ENCODE measurements around the gene CGB8. TPM values are rescaled to one million over a fixed set of nuclear protein-coding genes. Genes with fewer than 3 reads are reported as not detected.

The CGB8 gene
- polyA plus RNA-seq, 2 of the 4 experiments (the other 2 are of a cell fraction): 0.63 to 2.7 TPM

DNA sequence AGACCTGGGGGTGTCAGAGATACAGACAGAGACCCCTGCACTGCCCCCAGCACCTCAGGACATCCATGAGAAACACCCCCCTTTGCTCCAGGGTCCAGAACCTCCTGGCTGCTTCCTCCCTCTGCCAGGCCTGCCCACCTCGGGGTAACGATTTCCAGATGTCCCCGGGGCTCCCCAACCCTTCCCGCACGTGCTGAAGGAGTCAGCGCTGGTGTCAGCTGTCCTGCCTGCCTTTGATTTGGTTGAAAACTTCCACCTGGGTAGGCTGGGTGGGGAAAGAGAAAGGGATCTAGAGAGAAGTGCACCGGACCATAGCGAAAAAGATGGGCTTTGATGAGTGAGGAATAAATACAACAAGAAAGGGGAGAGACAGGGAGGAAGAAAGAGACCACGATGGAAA is 10.1 kb upstream of the CGB8 start (continued):
- no peak for TF ChIP-seq EP300 (IDR thresholded peaks at IDR 0.05)
- TF ChIP-seq MAFK (IDR thresholded peaks at IDR 0.05; ENCODE audit: partially characterized antibody): no peak
- no peak for TF ChIP-seq FOSB (CRISPR knock-in tag; IDR thresholded peaks at IDR 0.05)
- TF ChIP-seq KDM1A (IDR thresholded peaks at IDR 0.05; ENCODE audit: low read depth): no peak
- no peak for TF ChIP-seq FOSL2 (IDR thresholded peaks at IDR 0.05)
- no peak for TF ChIP-seq FOSL2 (CRISPR knock-in tag; IDR thresholded peaks at IDR 0.05)

DNA sequence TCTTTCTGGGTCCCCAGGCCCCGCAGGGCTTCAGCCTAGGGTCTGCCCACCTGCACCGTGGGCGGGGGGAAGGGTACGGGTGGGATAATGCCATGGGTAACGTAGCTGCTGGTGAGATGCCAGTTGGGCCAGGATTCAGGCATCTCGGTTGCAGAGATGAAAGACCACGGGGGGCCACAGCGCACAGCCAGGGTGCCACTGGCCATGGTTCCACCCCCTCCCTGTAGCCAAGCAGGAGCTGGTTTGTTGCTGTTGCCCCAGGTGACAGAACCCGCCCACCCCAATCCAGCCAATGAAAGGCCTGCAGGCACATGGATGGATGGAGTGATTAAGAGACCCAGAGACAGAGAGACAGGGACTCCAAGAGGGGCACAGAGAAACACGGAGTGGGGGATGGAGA is 9.7 kb upstream of the CGB8 start:
- H3K9me3 ChIP-seq: no peaks in the 10 kb centered on the region
- ATAC-seq (peak in 1 of 2 experiments; percentile 39; a peak in 3 of 6 replicates), FAIRE-seq (no peak), DNase-seq (ENCODE audit: low read depth in 1 of 2, low spot score in 1 of 2) (peak in 1 of 2 experiments; percentile 56)
- no peak overlapping the region for H3K4me3 ChIP-seq
- CTCF ChIA-PET: interaction anchor here (1.0 to 7.3 kb wide), 7 partner anchors 14 to 150 kb away, joined by 3 to 96 read pairs (median 5); partner anchors contain the start of genes GYS1, KCNA7 and RUVBL2
- peaks cover 11% of the 10 kb centered on the region for H3K4me1 ChIP-seq
- H3K4me2 ChIP-seq: no peak overlapping the region
- TF ChIP-seq EHMT2 (IDR thresholded peaks at IDR 0.05; ENCODE audit: low read depth): no peak
- no peak for TF ChIP-seq TP53 (CRISPR knock-in tag; IDR thresholded peaks at IDR 0.05)
- no peak for TF ChIP-seq FOSL2 (IDR thresholded peaks at IDR 0.05)
- TF ChIP-seq FOSL2 (CRISPR knock-in tag; IDR thresholded peaks at IDR 0.05): no peak
- no peak for TF ChIP-seq ZNF302 (CRISPR knock-in tag; IDR thresholded peaks at IDR 0.05)
- TF ChIP-seq, protein P1, sequence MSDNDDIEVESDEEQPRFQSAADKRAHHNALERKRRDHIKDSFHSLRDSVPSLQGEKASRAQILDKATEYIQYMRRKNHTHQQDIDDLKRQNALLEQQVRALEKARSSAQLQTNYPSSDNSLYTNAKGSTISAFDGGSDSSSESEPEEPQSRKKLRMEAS (IDR thresholded peaks at IDR 0.05): no peak
- TF ChIP-seq HOXB5 (CRISPR knock-in tag; IDR thresholded peaks at IDR 0.05): no peak
- TF ChIP-seq JUNB (IDR thresholded peaks at IDR 0.05): no peak
- TF ChIP-seq HEYL (CRISPR knock-in tag; IDR thresholded peaks at IDR 0.05): no peak
- TF ChIP-seq HOXB13 (CRISPR knock-in tag; IDR thresholded peaks at IDR 0.05; ENCODE audit: low read depth): no peak
- TF ChIP-seq, protein P2, sequence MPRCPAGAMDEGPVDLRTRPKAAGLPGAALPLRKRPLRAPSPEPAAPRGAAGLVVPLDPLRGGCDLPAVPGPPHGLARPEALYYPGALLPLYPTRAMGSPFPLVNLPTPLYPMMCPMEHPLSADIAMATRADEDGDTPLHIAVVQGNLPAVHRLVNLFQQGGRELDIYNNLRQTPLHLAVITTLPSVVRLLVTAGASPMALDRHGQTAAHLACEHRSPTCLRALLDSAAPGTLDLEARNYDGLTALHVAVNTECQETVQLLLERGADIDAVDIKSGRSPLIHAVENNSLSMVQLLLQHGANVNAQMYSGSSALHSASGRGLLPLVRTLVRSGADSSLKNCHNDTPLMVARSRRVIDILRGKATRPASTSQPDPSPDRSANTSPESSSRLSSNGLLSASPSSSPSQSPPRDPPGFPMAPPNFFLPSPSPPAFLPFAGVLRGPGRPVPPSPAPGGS (IDR thresholded peaks at IDR 0.05): no peak
- 81% methylated on average over 10 of the region's 10 CpGs for WGBS (ENCODE audit: missing lambda C conversion rate)
- H3K27ac ChIP-seq: no peak overlapping the region
- POLR2A ChIA-PET: interaction anchor here (1.5 kb wide), 1 partner anchor 39 kb away, joined by 4 read pairs; no protein-coding TSS in a partner anchor

DNA sequence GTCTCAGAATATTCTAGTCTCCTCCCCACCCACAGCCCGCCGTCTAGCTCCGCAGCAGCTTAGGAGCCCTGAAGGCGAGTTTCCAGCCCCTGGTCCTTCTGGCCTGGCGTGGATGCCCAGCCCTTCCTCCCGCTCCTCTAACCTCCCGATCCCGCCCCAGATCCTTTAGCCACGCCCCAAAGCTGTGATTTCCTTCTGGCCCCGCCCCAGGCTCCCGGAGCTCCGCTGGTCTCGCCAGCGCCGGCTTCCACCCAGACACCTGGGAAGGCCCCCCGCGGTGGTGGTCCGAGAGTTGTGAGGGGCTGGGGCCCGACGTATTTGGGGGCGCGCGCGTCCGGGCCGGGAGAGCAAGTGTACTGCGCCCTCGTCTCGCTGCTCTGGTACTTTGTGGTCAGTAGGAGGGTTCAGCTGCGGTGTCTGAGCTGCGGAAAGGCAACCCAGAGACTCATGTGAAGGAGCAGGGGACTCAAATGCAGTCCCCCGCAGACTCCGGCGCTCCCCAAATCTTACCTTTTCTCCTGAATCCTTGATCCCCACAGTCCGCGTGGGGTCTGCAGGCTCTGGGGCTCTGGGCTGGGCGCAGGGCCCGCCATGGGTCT is 8.8 kb upstream of the CGB8 start, which contains the start of gene CGB7:
CGB7 (minus strand) TSS at position 114 of the 599 bp plus-strand sequence. CDS start 2,374 bp downstream, outside the sequence.
- H3K4me1 ChIP-seq: peaks cover 11% of the 10 kb centered on the region
- FAIRE-seq: no peak
- DNase-seq (ENCODE audit: low read depth in 1 of 2, low spot score in 1 of 2): peak; percentile 57 to 77
- 53% methylated on average over 34 of the region's 38 CpGs for WGBS (ENCODE audit: missing lambda C conversion rate)
- ChIA-PET POLR2A (interaction anchor here (1.5 kb wide), 1 partner anchor 39 kb away, joined by 4 read pairs; no protein-coding TSS in a partner anchor), CTCF (interaction anchor here (0.8 to 7.3 kb wide), 6 partner anchors 9 to 65 kb away, joined by 3 to 96 read pairs (median 16); partner anchors contain the start of genes GYS1, KCNA7 and RUVBL2)
- peak within 1 kb of the TSS; percentile 54 for H3K4me3 ChIP-seq
- H3K9me3 ChIP-seq: no peaks in the 10 kb centered on the region
- peak; percentile 27 to 74; a peak in 3 of 6 replicates for ATAC-seq
- TF ChIP-seq, protein P3, sequence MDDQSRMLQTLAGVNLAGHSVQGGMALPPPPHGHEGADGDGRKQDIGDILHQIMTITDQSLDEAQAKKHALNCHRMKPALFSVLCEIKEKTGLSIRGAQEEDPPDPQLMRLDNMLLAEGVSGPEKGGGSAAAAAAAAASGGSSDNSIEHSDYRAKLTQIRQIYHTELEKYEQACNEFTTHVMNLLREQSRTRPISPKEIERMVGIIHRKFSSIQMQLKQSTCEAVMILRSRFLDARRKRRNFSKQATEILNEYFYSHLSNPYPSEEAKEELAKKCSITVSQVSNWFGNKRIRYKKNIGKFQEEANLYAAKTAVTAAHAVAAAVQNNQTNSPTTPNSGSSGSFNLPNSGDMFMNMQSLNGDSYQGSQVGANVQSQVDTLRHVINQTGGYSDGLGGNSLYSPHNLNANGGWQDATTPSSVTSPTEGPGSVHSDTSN (IDR thresholded peaks at IDR 0.05): no peak
- TF ChIP-seq TFCP2L1 (CRISPR knock-in tag; IDR thresholded peaks at IDR 0.05) (no peak), FOSL2 (IDR thresholded peaks at IDR 0.05) (no peak), FOSL2 (CRISPR knock-in tag; IDR thresholded peaks at IDR 0.05) (no peak), SREBF2 (IDR thresholded peaks at IDR 0.05) (no peak), MAFK (IDR thresholded peaks at IDR 0.05; ENCODE audit: partially characterized antibody) (no peak), FOXS1 (CRISPR knock-in tag; IDR thresholded peaks at IDR 0.05) (no peak), PHF8 (IDR thresholded peaks at IDR 0.05; ENCODE audit: borderline replicate concordance, low read depth) (no peak), SMC3 (IDR thresholded peaks at IDR 0.05) (no peak), ZC3H11A (IDR thresholded peaks at IDR 0.05) (no peak), CEBPB (IDR thresholded peaks at IDR 0.05) (no peak), JUNB (IDR thresholded peaks at IDR 0.05) (no peak), MAZ (IDR thresholded peaks at IDR 0.05; ENCODE audit: borderline replicate concordance, low read depth, low read length) (no peak), MYC (IDR thresholded peaks at IDR 0.05; ENCODE audit: borderline replicate concordance, low read length) (no peak), RFX5 (IDR thresholded peaks at IDR 0.05) (no peak), HOXA7 (CRISPR knock-in tag; IDR thresholded peaks at IDR 0.05) (no peak)
- TF ChIP-seq, protein P1 (IDR thresholded peaks at IDR 0.05): no peak
- TF ChIP-seq, protein P4, sequence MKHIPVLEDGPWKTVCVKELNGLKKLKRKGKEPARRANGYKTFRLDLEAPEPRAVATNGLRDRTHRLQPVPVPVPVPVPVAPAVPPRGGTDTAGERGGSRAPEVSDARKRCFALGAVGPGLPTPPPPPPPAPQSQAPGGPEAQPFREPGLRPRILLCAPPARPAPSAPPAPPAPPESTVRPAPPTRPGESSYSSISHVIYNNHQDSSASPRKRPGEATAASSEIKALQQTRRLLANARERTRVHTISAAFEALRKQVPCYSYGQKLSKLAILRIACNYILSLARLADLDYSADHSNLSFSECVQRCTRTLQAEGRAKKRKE (CRISPR knock-in tag; IDR thresholded peaks at IDR 0.05; ENCODE audit: low read depth): no peak
- TF ChIP-seq, protein P5, sequence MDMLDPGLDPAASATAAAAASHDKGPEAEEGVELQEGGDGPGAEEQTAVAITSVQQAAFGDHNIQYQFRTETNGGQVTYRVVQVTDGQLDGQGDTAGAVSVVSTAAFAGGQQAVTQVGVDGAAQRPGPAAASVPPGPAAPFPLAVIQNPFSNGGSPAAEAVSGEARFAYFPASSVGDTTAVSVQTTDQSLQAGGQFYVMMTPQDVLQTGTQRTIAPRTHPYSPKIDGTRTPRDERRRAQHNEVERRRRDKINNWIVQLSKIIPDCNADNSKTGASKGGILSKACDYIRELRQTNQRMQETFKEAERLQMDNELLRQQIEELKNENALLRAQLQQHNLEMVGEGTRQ (IDR thresholded peaks at IDR 0.05): no peak
- TF ChIP-seq, protein P6, sequence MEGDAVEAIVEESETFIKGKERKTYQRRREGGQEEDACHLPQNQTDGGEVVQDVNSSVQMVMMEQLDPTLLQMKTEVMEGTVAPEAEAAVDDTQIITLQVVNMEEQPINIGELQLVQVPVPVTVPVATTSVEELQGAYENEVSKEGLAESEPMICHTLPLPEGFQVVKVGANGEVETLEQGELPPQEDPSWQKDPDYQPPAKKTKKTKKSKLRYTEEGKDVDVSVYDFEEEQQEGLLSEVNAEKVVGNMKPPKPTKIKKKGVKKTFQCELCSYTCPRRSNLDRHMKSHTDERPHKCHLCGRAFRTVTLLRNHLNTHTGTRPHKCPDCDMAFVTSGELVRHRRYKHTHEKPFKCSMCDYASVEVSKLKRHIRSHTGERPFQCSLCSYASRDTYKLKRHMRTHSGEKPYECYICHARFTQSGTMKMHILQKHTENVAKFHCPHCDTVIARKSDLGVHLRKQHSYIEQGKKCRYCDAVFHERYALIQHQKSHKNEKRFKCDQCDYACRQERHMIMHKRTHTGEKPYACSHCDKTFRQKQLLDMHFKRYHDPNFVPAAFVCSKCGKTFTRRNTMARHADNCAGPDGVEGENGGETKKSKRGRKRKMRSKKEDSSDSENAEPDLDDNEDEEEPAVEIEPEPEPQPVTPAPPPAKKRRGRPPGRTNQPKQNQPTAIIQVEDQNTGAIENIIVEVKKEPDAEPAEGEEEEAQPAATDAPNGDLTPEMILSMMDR (IDR thresholded peaks at IDR 0.05): no peak
- H3K4me2 ChIP-seq: peak within 1 kb of the TSS; percentile 85
- H3K27ac ChIP-seq: peak within 1 kb of the TSS; percentile 64 to 87; a peak in 5 of 6 replicates

Data from A549 (cell line).